Suprapubic skin (tissue), 4 donors: ENCODE results near the gene ATN1.

Source experiments
- CTCF ChIP-seq, 2 donors: fragments of 200-600 bp in 1 of 2; fragments of 450-650 bp in 1 of 2; sonication (generic) in 1 of 2; IDR thresholded peaks; one replicate each; pipeline ENCODE4 v1.5.1; 2016 to 2019; ENCODE audit warnings: antibody characterized with exemption in 2 of 2, mild to moderate bottlenecking in 1 of 2, moderate library complexity in 1 of 2
- EP300 ChIP-seq: sonication (generic); formaldehyde crosslinking; IDR thresholded peaks from one replicate; pipeline ENCODE4 v1.6.1; 2017; ENCODE audit warnings: antibody characterized with exemption
- POLR2A ChIP-seq, 2 donors: fragments of 450-650 bp; IDR thresholded peaks; one replicate each; pipeline ENCODE4 v1.6.1; 2017; ENCODE audit warnings: antibody characterized with exemption in 2 of 2, mild to moderate bottlenecking in 2 of 2, moderate library complexity in 2 of 2
- POLR2AphosphoS5 ChIP-seq, 3 donors: sonication (generic); formaldehyde crosslinking; IDR thresholded peaks; one replicate each; pipeline ENCODE4 v1.6.1; 2017; ENCODE audit warnings: antibody characterized with exemption in 3 of 3

DNA sequence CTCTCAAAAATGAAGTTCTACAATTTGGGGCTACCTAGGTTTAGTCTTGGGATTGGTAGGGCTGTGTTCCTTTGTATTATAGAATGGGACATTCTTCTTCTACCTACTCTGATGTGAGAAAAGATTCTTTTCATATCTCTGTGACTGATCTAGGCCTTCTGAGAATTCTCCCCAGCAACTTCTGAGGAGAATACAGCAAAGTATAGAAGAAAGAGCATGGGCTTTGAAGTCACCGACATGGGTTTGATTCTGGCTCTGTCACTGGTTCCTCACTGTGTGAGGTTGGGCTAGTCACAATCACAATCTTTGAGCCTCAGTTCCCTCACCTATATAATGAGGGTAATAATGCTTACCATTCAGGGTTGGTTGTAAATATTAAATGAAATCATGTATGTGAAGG lies 5.0 kb downstream of the ATN1 start:
- no peak for TF ChIP-seq CTCF (IDR thresholded peaks at IDR 0.05)
- no peak for TF ChIP-seq EP300
- no peak for TF ChIP-seq POLR2A (IDR thresholded peaks at IDR 0.05)
- TF ChIP-seq POLR2AphosphoS5 (IDR thresholded peaks at IDR 0.05) = no peak
